AG10803 (cell line): ENCODE results near the gene ETV3.
A peak's percentile ranks its signal among the peaks of the same experiment; 100 is the strongest.
"Not testable (repeated sequence)": the region's sequence is repeated elsewhere in the genome, so short reads cannot be mapped to it uniquely, and the experiment has no call there.

Experiments used
- DNase-seq: peaks from one replicate; pipeline ENCODE4 v3.0.0; 2010; ENCODE audit warnings: low read depth
- H3K4me3 ChIP-seq: 2 replicates; pipeline ENCODE4 v1.5.1; 2011; ENCODE audit warnings: mild to moderate bottlenecking, low read length, control low read depth
- CTCF ChIP-seq: conservative IDR thresholded peaks from 2 replicates; pipeline ENCODE4 v1.5.1; 2011; ENCODE audit warnings: mild to moderate bottlenecking, low read length, control low read depth, inconsistent platforms

The ETV3 gene

GRCh38 chr1:157177733-157178394 is 39.7 kb upstream of the ETV3 start:
- H3K4me3 ChIP-seq: no peak overlapping the region
- no peak for DNase-seq
- TF ChIP-seq CTCF: no peak

GRCh38 chr1:157176591-157177121 is 38.5 kb upstream of the ETV3 start:
- DNase-seq: no peak
- no peak for TF ChIP-seq CTCF
- no peak overlapping the region for H3K4me3 ChIP-seq

GRCh38 chr1:157176016-157176415 is 37.8 kb upstream of the ETV3 start:
- H3K4me3 ChIP-seq: no peak overlapping the region
- TF ChIP-seq CTCF: no peak
- no peak for DNase-seq

GRCh38 chr1:157173900-157174410 is 35.8 kb upstream of the ETV3 start:
- no peak overlapping the region for H3K4me3 ChIP-seq
- TF ChIP-seq CTCF: no peak
- no peak for DNase-seq

DNA sequence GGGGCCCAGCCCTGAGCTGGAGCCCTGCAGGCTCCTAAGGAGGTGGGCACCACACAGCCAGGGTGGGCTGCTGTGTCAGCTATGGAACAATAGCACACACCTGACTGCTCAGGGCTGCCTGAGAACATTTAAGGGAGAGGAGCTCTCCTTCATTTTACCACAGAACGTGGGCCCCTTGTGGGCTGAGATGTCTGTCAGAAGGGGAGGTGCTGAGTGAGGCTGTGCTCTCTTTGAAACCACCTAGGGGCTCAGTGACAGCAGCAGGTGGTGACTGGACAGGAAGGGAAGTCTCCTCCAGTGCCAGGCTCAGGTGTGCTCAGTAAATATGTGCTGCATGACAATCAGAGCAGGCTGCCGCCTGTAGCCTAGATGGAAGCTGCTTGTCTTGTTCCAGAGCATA is 35.0 kb upstream of the ETV3 start:
- DNase-seq, H3K4me3 ChIP-seq: not testable (repeated sequence)

DNA sequence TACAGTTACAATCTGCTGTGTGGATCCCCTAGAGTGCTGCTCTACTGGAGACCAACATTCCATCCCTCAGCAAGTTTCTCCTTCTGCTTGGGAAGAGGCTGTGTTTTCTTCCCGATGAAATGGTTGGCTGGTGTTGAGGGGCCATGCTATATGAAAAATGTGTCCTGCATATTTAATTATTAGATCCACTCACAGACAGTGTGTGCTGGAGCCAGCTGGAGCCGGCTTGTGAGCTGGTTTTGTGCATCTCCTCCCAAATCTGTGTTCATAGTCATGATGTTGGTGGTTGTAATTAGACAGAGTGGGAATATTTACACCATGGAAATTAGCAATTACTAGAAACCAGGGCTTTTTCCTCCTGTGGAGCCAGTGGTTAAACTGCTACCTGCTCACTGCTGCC is 34.4 kb upstream of the ETV3 start:
- not testable (repeated sequence) for DNase-seq, H3K4me3 ChIP-seq

- peak; percentile 36; the same call in 1 of the 2 replicates for TF ChIP-seq CTCF
- not testable (repeated sequence) for DNase-seq, H3K4me3 ChIP-seq
Measured at GRCh38 chr1:157171903-157172503, 33.8 kb upstream of the ETV3 start.
